H1 (cell line): ENCODE measurements around the gene KLF18. TPM values are rescaled to one million over a fixed set of nuclear protein-coding genes. Genes with fewer than 3 reads are reported as not detected.

Source experiments
- CTCF ChIA-PET: fragments of 300-600 bp; sonication (Branson Sonifier 250); formaldehyde crosslinking; loops from one replicate; lab custom pipeline; 2021; ENCODE audit not compliant: partially characterized antibody; lab: Charles Lee
- POLR2A ChIA-PET: fragments of 300-600 bp; sonication (Branson Sonifier 250); formaldehyde crosslinking; loops from one replicate; lab custom pipeline; 2021; ENCODE audit warnings: inconsistent platforms; ENCODE audit not compliant: partially characterized antibody; lab: Charles Lee
- DNase-seq, 2 experiments: peaks; one replicate each; pipeline versions ENCODE4 v3.0.0 to v3.0.0-alpha.2; 2010 to 2022; ENCODE audit warnings: low spot score in 2 of 2, low read depth in 1 of 2, mixed read lengths in 1 of 2
- FAIRE-seq: peaks from 2 replicates; lab custom pipeline; 2011; peaks lifted over from hg19 to GRCh38; lab: Jason Lieb, UNC
- H2AFZ ChIP-seq: 2 replicates; pipeline ENCODE4 v1.8.1; 2012; ENCODE audit warnings: low read length, inconsistent platforms
- H2AK5ac ChIP-seq: 2 replicates; pipeline ENCODE4 v1.6.1; 2013; ENCODE audit warnings: low read depth, low read length
- H2BK120ac ChIP-seq: replicated peaks from 2 replicates; pipeline ENCODE3; 2013; ENCODE audit warnings: low read depth, low read length, inconsistent platforms
- H2BK12ac ChIP-seq: 2 replicates; pipeline ENCODE4 v1.6.1; 2013; ENCODE audit warnings: low read depth, low read length
- H2BK15ac ChIP-seq: 2 replicates; pipeline ENCODE4 v1.6.1; 2013; ENCODE audit warnings: low read length
- H2BK20ac ChIP-seq: 2 replicates; pipeline ENCODE4 v1.6.1; 2013; ENCODE audit warnings: low read length
- H2BK5ac ChIP-seq: 2 replicates; pipeline ENCODE4 v1.6.1; 2013; ENCODE audit warnings: low read depth, low read length
- H3K14ac ChIP-seq: 2 replicates; pipeline ENCODE4 v1.6.1; 2013; ENCODE audit warnings: inconsistent platforms; ENCODE audit not compliant: insufficient read length
- H3K18ac ChIP-seq: 2 replicates; pipeline ENCODE4 v1.6.1; 2013; ENCODE audit warnings: low read length; ENCODE audit errors: extremely low read depth
- H3K23ac ChIP-seq: 2 replicates; pipeline ENCODE4 v1.6.1; 2013; ENCODE audit warnings: inconsistent platforms; ENCODE audit not compliant: insufficient read length
- H3K23me2 ChIP-seq: 2 replicates; pipeline ENCODE4 v1.6.1; 2013; ENCODE audit warnings: low read depth, low read length
- H3K27ac ChIP-seq: 2 replicates; pipeline ENCODE4 v1.6.1; 2011; ENCODE audit warnings: low read depth, low read length, inconsistent platforms
- H3K27me3 ChIP-seq, 4 experiments: replicated peaks in 1 of 4; 1 replicate in 1 of 4; 2 replicates in 3 of 4; pipeline versions ENCODE4 v1.6.1 to v1.8.1; 2011 to 2013; ENCODE audit warnings: low read length in 3 of 4, mild to moderate bottlenecking in 3 of 4, inconsistent platforms in 2 of 4, mixed read lengths in 2 of 4, moderate library complexity in 1 of 4; ENCODE audit not compliant: control insufficient read depth in 3 of 4, insufficient read depth in 3 of 4; ENCODE audit errors: extremely low read depth in 1 of 4
- H3K36me3 ChIP-seq, 4 experiments: 2 replicates each; pipeline versions ENCODE4 v1.6.1 to v1.8.1; 2011 to 2013; ENCODE audit warnings: mild to moderate bottlenecking in 4 of 4, low read length in 3 of 4, moderate library complexity in 2 of 4, control low read depth in 1 of 4, inconsistent platforms in 1 of 4; ENCODE audit not compliant: insufficient read depth in 4 of 4, control insufficient read depth in 2 of 4
- H3K4ac ChIP-seq: replicated peaks from 2 replicates; pipeline ENCODE3; 2013; ENCODE audit warnings: low read length, low read depth, mixed read lengths, inconsistent platforms; ENCODE audit not compliant: insufficient read length
- H3K4me1 ChIP-seq, 4 experiments: replicated peaks in 1 of 4; 1 replicate in 1 of 4; 2 replicates in 3 of 4; pipeline versions ENCODE4 v1.6.1 to v1.8.1; 2011 to 2013; ENCODE audit warnings: low read length in 3 of 4, inconsistent platforms in 2 of 4, mixed read lengths in 1 of 4; ENCODE audit not compliant: insufficient read depth in 4 of 4, control insufficient read depth in 3 of 4
- H3K4me2 ChIP-seq, 2 experiments: 2 replicates each; pipeline versions ENCODE4 v1.6.1 to v1.8.1; 2011 to 2013; ENCODE audit warnings: low read depth in 2 of 2, low read length in 2 of 2, control low read depth in 1 of 2, inconsistent platforms in 1 of 2, mild to moderate bottlenecking in 1 of 2; ENCODE audit not compliant: insufficient read depth in 1 of 2
- H3K4me3 ChIP-seq, 4 experiments: fragments of 200-600, 300-600 bp in 1 of 4; sonication (generic), shearing (Covaris generic), sonication (Bioruptor Twin) in 1 of 4; 2 replicates each; pipeline versions ENCODE4 v1.5.1 to v1.8.1; 2011 to 2016; ENCODE audit warnings: low read length in 4 of 4, low read depth in 3 of 4, control low read depth in 2 of 4, inconsistent platforms in 2 of 4, mild to moderate bottlenecking in 2 of 4, mixed read lengths in 1 of 4, moderate library complexity in 1 of 4; ENCODE audit not compliant: insufficient read depth in 2 of 4; ENCODE audit errors: extremely low read depth in 1 of 4
- H3K56ac ChIP-seq: replicated peaks from 2 replicates; pipeline ENCODE3; 2013; ENCODE audit warnings: low read depth, mild to moderate bottlenecking, mixed read lengths, low read length, inconsistent platforms; ENCODE audit not compliant: insufficient read length
- H3K79me1 ChIP-seq: 2 replicates; pipeline ENCODE4 v1.6.1; 2013; ENCODE audit warnings: low read depth, low read length, control low read depth
- H3K79me2 ChIP-seq, 2 experiments: 2 replicates each; pipeline versions ENCODE4 v1.6.1 to v1.8.1; 2012 to 2013; ENCODE audit warnings: low read length in 2 of 2, mild to moderate bottlenecking in 2 of 2, inconsistent platforms in 1 of 2; ENCODE audit not compliant: insufficient read depth in 2 of 2, control insufficient read depth in 1 of 2
- H3K9ac ChIP-seq, 4 experiments: replicated peaks in 1 of 4; 1 replicate in 1 of 4; 2 replicates in 3 of 4; pipeline versions ENCODE4 v1.6.1 to v1.8.1; 2011 to 2013; ENCODE audit warnings: low read depth in 3 of 4, low read length in 3 of 4, control low read depth in 2 of 4, mild to moderate bottlenecking in 2 of 4, moderate library complexity in 2 of 4, inconsistent platforms in 1 of 4; ENCODE audit errors: extremely low read depth in 1 of 4
- H3K9me3 ChIP-seq, 2 experiments: 2 replicates each; pipeline versions ENCODE4 v1.6.1 to v1.8.1; 2012 to 2013; ENCODE audit warnings: mild to moderate bottlenecking in 2 of 2, moderate library complexity in 2 of 2, control low read depth in 1 of 2, inconsistent platforms in 1 of 2, low read depth in 1 of 2, low read length in 1 of 2, mixed read lengths in 1 of 2; ENCODE audit not compliant: insufficient read depth in 2 of 2
- H4K20me1 ChIP-seq, 2 experiments: replicated peaks in 1 of 2; 2 replicates each; pipeline versions ENCODE3 to v1.8.1; 2011 to 2013; ENCODE audit warnings: inconsistent platforms in 2 of 2, low read length in 2 of 2, mild to moderate bottlenecking in 1 of 2; ENCODE audit not compliant: insufficient read depth in 2 of 2, control insufficient read depth in 1 of 2
- H4K5ac ChIP-seq: 2 replicates; pipeline ENCODE4 v1.6.1; 2013; ENCODE audit warnings: low read length, low read depth, mixed read lengths, inconsistent platforms; ENCODE audit not compliant: insufficient read length
- H4K8ac ChIP-seq: 2 replicates; pipeline ENCODE4 v1.8.0; 2013; ENCODE audit warnings: mild to moderate bottlenecking, moderate library complexity, low read length, inconsistent platforms; ENCODE audit not compliant: insufficient read depth; ENCODE audit errors: extremely low read depth
- H4K91ac ChIP-seq: replicated peaks from 2 replicates; pipeline ENCODE3; 2013; ENCODE audit warnings: low read length, mixed read lengths, inconsistent platforms; ENCODE audit not compliant: insufficient read length
- BACH1 ChIP-seq: IDR thresholded peaks from 2 replicates; pipeline ENCODE4 v1.6.1; 2012; ENCODE audit warnings: low read length, improper control_type of control experiment
- E2F6 ChIP-seq: IDR thresholded peaks from 2 replicates; pipeline ENCODE4 v1.6.1; 2012; ENCODE audit warnings: inconsistent platforms
- EGR1 ChIP-seq: IDR thresholded peaks from 2 replicates; pipeline ENCODE4 v1.6.1; 2011; ENCODE audit warnings: low read depth, low read length, borderline replicate concordance
- HDAC6 ChIP-seq: IDR thresholded peaks from one replicate; pipeline ENCODE4 v1.7.1; 2012; ENCODE audit warnings: low read depth, mild to moderate bottlenecking, inconsistent platforms, low read length, moderate library complexity
- KDM1A ChIP-seq: fragments of 200-600, 300-600 bp; sonication (generic); IDR thresholded peaks from 2 replicates; pipeline ENCODE4 v1.7.1; 2016; ENCODE audit warnings: mild to moderate bottlenecking, low read length, borderline replicate concordance
- KDM4A ChIP-seq: IDR thresholded peaks from one replicate; pipeline ENCODE4 v1.7.1; 2012; ENCODE audit warnings: low read depth, mild to moderate bottlenecking, moderate library complexity, low read length, inconsistent platforms; ENCODE audit not compliant: severe bottlenecking
- SIRT6 ChIP-seq: IDR thresholded peaks from one replicate; pipeline ENCODE4 v1.7.1; 2012; ENCODE audit warnings: low read length, inconsistent platforms
- TBP ChIP-seq: IDR thresholded peaks from 2 replicates; pipeline ENCODE4 v1.6.1; 2011; ENCODE audit warnings: low read depth, low read length, improper control_type of control experiment
- WGBS, 2 experiments: shearing (Covaris generic) in 1 of 2; methylation state at CpG; one replicate each; pipeline versions ENCODE4 v1.1.6 to v1.1.7; 2013 to 2015; ENCODE audit warnings: low lambda C conversion rate in 2 of 2, mixed read lengths in 2 of 2, inconsistent platforms in 1 of 2, low coverage in 1 of 2, missing lambda C conversion rate in 1 of 2; ENCODE audit not compliant: insufficient replicate concordance in 2 of 2, insufficient coverage in 1 of 2, insufficient read length in 1 of 2; ENCODE audit errors: extremely low coverage in 1 of 2, missing lambda C conversion rate in 1 of 2; 5-methylcytosine and 5-hydroxymethylcytosine counted together
- polyA plus RNA-seq, 7 experiments: library from polyadenylated mRNA; depleted of rRNA in 3 of 7; stranded (reverse) in 5 of 7; unstranded in 2 of 7; fragments of >200 nt in 5 of 7; fragments of 200-250 nt in 2 of 7; gene quantifications; 1 replicate in 5 of 7; 2 replicates in 1 of 7; 4 replicates in 1 of 7; pipeline versions ENCODE4 v1.2.1 to v1.2.3, GENCODE V29; 2011 to 2013; ENCODE audit warnings: missing spikeins in 2 of 7, mixed read lengths in 2 of 7
- total RNA-seq: library from RNA; stranded (reverse); fragmentation: NEBNext Ultra II Directional; extraction: Animal tissue kit (Norgen Biotek cat#: 25700); gene quantifications from 2 replicates; pipeline ENCODE4 v1.2.1, GENCODE V29; 2021
- TF ChIP-seq, protein P1 (sequence below), 3 experiments: IDR thresholded peaks; 1 replicate in 2 of 3; 2 replicates in 1 of 3; pipeline versions ENCODE4 v1.5.1 to v1.6.1; 2011; ENCODE audit warnings: low read length in 3 of 3, mild to moderate bottlenecking in 3 of 3, inconsistent platforms in 2 of 3, low read depth in 1 of 3, moderate library complexity in 1 of 3; ENCODE audit not compliant: insufficient read depth in 1 of 3; ENCODE audit errors: control extremely low read depth in 1 of 3

KLF18 gene
- total and polyA plus RNA-seq, 2 of the 8 experiments (the other 6 are each of a cell fraction or from before 2014, with no cell fraction given) = 0.09 to 0.15 TPM

- no peak overlapping the region for H4K91ac ChIP-seq
- no peaks in the 10 kb centered on the region for H3K23me2 ChIP-seq
- H3K27ac ChIP-seq = no peak overlapping the region
- H2AK5ac ChIP-seq = no peak overlapping the region
- no peaks in the 10 kb centered on the region; a peak in 1 of 7 replicates for H3K27me3 ChIP-seq
- no peak for TF ChIP-seq KDM4A
- no peak for TF ChIP-seq SIRT6
- no peak for TF ChIP-seq HDAC6
- TF ChIP-seq KDM1A = no peak
- no peak for TF ChIP-seq BACH1
- no peak for TF ChIP-seq TBP
- TF ChIP-seq EGR1 = no peak
- TF ChIP-seq, protein P1, sequence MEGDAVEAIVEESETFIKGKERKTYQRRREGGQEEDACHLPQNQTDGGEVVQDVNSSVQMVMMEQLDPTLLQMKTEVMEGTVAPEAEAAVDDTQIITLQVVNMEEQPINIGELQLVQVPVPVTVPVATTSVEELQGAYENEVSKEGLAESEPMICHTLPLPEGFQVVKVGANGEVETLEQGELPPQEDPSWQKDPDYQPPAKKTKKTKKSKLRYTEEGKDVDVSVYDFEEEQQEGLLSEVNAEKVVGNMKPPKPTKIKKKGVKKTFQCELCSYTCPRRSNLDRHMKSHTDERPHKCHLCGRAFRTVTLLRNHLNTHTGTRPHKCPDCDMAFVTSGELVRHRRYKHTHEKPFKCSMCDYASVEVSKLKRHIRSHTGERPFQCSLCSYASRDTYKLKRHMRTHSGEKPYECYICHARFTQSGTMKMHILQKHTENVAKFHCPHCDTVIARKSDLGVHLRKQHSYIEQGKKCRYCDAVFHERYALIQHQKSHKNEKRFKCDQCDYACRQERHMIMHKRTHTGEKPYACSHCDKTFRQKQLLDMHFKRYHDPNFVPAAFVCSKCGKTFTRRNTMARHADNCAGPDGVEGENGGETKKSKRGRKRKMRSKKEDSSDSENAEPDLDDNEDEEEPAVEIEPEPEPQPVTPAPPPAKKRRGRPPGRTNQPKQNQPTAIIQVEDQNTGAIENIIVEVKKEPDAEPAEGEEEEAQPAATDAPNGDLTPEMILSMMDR (IDR thresholded peaks at IDR 0.05; ENCODE audit: control extremely low read depth in 1 of 3, insufficient read depth in 1 of 3, low read depth in 1 of 3, low read length in 3 of 3) = no peak
- no peak for TF ChIP-seq E2F6
- TF ChIP-seq, all 59 proteins: peak for 0
- no peak overlapping the region for H2BK15ac ChIP-seq
- FAIRE-seq (no peak), DNase-seq (no peak)
- WGBS, 2 experiments = 90% methylated on average over 3 of the region's 3 CpGs; no CpG with 5 or more reads in 1 of the 2 experiments
- no peak overlapping the region for H2BK20ac ChIP-seq
- ChIA-PET CTCF (interaction anchor here (0.8 to 1.8 kb wide), 6 partner anchors 9 to 182 kb away, joined by 3 to 8 read pairs (median 4); no protein-coding TSS in a partner anchor), POLR2A (no interaction called here)
- H3K18ac ChIP-seq = no peak overlapping the region
- no peak overlapping the region for H2BK120ac ChIP-seq
- no peak overlapping the region for H3K4ac ChIP-seq
- no peak overlapping the region for H3K14ac ChIP-seq
- no peak overlapping the region for H3K9ac ChIP-seq
- H2BK12ac ChIP-seq = no peak overlapping the region
- no peaks in the 10 kb centered on the region for H3K9me3 ChIP-seq
- no peaks in the 10 kb centered on the region for H3K36me3 ChIP-seq
- no peaks in the 10 kb centered on the region for H3K79me2 ChIP-seq
- no peaks in the 10 kb centered on the region for H3K79me1 ChIP-seq
- H3K23ac ChIP-seq = no peak overlapping the region
- no peak overlapping the region for H3K56ac ChIP-seq
- no peaks in the 10 kb centered on the region for H4K20me1 ChIP-seq
- no peak overlapping the region for H2AFZ ChIP-seq
- H4K8ac ChIP-seq = no peak overlapping the region
- H3K4me2 ChIP-seq = no peak overlapping the region
- H4K5ac ChIP-seq = no peak overlapping the region
- no peak overlapping the region for H2BK5ac ChIP-seq
- no peaks in the 10 kb centered on the region for H3K4me1 ChIP-seq
- H3K4me3 ChIP-seq = no peak overlapping the region
Observed at GRCh38 chr1:44112486-44112885, 28.9 kb downstream of the KLF18 start.
